D721Med (cell line): ENCODE results near the gene VPS13D.

Experiments used
- DNase-seq: peaks from one replicate; pipeline ENCODE4 v3.0.0; 2011; ENCODE audit warnings: low spot score; ENCODE audit not compliant: insufficient read length
- FAIRE-seq: peaks from 2 replicates; lab custom pipeline; 2011; peaks lifted over from hg19 to GRCh38; lab: Jason Lieb, UNC
- TF ChIP-seq, protein P1 (sequence below): IDR thresholded peaks from 2 replicates; pipeline ENCODE4 v1.5.1; 2012; ENCODE audit warnings: mild to moderate bottlenecking, control low read depth; ENCODE audit not compliant: insufficient read depth; ENCODE audit errors: missing control alignments

Gene VPS13D

DNA sequence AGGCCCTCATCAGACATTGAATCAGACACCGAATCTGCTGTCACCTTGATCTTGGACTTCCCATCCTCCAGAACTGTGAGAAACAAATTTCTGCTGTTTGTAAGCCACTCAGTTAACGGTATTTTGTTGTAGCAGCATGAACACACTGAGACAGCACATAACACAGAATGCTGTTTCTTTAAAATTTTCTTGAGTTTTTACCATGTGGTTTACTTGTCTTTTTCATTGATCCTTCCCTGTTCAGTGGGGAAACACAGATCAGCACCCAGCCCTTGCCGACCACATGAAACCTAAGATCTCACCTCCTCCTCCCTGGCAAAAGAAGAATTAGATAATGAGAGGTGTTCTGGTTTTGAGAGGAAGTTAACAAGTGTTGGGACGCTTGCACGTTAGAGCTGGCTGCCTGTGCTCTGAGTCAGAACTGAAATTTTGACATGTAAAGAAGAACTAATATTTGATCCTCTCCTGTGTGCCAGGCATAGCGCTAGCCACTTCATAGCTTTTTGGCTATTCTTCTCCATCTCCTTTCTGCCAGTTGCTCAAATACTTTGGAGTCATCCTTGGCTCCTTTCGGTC is 208.6 kb downstream of the VPS13D start:
- FAIRE-seq (no peak), DNase-seq (no peak)
- TF ChIP-seq, protein P1, sequence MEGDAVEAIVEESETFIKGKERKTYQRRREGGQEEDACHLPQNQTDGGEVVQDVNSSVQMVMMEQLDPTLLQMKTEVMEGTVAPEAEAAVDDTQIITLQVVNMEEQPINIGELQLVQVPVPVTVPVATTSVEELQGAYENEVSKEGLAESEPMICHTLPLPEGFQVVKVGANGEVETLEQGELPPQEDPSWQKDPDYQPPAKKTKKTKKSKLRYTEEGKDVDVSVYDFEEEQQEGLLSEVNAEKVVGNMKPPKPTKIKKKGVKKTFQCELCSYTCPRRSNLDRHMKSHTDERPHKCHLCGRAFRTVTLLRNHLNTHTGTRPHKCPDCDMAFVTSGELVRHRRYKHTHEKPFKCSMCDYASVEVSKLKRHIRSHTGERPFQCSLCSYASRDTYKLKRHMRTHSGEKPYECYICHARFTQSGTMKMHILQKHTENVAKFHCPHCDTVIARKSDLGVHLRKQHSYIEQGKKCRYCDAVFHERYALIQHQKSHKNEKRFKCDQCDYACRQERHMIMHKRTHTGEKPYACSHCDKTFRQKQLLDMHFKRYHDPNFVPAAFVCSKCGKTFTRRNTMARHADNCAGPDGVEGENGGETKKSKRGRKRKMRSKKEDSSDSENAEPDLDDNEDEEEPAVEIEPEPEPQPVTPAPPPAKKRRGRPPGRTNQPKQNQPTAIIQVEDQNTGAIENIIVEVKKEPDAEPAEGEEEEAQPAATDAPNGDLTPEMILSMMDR: no peak

DNA sequence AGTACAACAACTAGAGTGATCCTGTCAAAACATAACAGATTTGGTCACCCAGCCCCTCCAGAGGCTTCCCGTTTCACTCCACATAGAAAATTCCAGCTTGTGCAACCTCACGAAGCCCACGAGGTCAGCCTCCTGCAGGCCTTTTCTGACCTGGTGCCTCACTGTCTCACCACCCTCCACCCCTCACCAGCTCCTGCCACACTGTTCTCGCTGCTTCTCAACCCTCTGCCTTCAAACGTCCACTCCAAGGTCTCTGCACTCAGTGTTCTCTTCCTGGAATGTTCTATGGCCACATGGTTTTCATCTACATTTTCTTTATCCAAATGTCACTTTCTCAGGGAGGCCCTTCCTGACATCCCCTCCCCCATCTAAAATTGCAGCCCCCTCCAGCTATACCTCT is 209.2 kb downstream of the VPS13D start:
- TF ChIP-seq, protein P1: no peak
- DNase-seq: no peak
- no peak for FAIRE-seq

DNA sequence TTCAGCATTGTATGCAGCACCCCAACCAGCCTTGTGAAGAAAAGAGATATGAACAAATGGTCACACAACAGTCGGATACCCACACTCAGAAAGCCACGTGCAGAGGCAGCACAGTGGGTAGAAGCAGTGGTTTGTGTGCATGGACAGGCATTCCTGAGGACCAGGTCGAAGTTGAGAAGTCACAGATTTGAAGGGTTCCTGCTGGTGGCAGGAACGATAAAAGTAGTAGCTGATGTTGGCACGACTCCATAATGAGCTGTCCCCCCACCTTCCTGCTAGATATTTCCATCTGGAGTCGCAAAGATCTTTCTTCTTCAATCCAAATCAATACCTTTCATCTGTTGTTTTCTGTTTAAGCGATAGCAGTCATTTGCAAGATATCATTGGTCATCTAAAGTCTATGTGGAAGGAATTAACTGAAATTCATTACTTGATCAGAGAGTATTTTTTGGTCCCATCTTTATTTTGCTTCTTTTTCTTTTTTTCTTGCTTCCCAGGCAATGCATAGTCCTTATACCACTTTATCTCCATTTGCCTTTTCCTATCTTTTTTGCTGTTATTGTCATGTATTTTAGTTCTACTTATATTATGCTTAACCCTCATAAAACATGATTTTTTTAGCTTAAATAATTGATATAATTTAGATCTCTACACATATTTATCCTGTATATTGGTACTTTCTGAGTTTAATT is 211.7 kb downstream of the VPS13D start:
- no peak for FAIRE-seq
- TF ChIP-seq, protein P1: no peak
- no peak for DNase-seq

DNA sequence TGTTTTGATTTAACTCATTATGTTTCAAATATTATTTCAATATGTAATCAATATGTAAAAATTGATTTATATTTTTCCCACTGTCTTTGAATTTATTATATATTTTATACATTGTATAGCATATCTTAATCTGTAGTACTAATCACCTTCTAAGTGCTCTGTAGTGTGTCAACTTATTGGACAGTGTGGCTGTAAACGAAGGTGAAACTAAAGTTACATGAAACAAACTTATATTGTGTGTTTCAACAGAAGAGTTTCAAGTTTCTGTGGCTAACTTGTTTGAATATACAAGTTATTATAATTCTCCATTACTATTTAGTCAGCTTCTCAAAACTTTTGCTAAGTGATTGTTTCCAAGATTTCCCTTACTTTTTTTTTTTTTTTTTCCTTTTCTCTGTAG is 212.4 kb downstream of the VPS13D start:
- FAIRE-seq: no peak
- TF ChIP-seq, protein P1: no peak
- DNase-seq: no peak

DNA sequence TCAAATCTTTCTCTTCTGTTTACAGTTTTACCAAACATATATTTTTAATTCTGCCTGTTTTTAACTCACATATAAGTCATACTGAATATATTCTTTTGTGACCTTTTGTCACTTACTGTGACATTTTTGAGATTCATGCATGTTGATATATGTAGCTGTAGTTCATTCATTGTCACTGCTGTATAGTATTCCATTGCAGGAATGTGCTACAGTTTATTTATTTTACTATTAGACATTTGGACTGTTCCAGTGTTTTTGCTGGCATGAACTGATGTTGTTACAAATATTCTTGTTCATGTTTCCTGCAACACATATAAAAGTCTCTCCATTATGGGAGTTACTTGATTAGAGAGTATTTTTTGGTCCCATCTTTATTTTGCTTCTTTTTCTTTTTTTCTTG is 213.3 kb downstream of the VPS13D start:
- DNase-seq (no peak), FAIRE-seq (no peak)
- TF ChIP-seq, protein P1: no peak

DNA sequence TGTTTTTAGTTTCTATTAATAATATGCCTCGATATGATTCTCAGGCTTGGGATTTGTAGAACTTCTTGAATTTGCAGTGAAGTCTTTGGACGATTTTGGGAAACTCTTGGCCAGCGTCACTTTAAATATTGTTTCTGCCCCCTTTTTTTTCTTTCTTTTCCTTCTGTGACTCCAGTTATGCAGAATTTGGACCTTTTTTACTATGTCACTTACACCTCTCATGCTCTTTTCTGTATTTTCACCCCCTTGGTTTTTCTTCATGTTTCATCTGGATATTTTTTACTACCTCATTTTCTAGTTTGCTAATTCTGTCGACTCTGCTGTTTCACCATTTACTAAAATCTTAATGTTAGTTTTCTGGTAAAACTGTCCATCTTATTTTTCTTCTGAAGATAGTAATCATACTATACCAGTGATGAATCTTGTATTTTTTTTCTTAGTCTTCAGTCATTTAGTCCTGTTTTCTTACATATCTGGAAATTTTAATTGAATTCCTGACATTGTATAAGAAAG is 214.6 kb downstream of the VPS13D start:
- DNase-seq: no peak
- no peak for FAIRE-seq
- TF ChIP-seq, protein P1: no peak

DNA sequence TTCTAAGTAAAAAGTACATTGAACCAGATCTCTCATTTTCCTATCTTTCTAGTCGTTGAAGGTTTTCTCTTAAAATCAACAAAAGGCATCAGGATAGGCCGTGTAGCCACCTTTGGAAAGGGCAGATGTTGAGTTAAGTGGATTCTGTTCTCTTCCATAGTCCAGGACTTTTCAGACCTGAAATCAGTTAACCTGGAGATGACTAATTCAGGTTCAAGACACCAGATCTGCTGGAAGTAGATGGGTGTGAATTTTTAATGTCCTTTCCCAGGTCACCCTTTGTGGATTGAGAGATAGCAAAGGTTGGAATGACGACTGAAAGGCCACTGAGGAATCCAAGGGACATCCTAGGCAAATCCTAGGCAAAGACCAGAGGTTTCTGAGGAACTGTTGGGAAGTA is 215.4 kb downstream of the VPS13D start:
- DNase-seq (no peak), FAIRE-seq (no peak)
- TF ChIP-seq, protein P1: no peak
